B cell (primary cell): ENCODE results near the gene MYLK3. TPM values are rescaled to one million over a fixed set of nuclear protein-coding genes. Genes with fewer than 3 reads are reported as not detected.

ENCODE experiments used
- ATAC-seq: fragments of 200-7000 bp; cut with Tn5 transposase; one replicate; pipeline ENCODE4 v1.10.0; 2021; ENCODE audit warnings: low read depth, mild to moderate bottlenecking, moderate number of reproducible peaks, moderate library complexity
- CTCF ChIA-PET: fragments of 350-600 bp; sonication (Branson Sonifier 250); formaldehyde crosslinking; loops from one replicate; lab custom pipeline; 2021; ENCODE audit warnings: antibody characterized with exemption, inconsistent platforms; lab: Charles Lee
- POLR2A ChIA-PET: fragments of 350-600 bp; sonication (Branson Sonifier 250); formaldehyde crosslinking; loops from one replicate; lab custom pipeline; 2021; ENCODE audit warnings: antibody characterized with exemption; lab: Charles Lee
- DNase-seq: peaks from one replicate; pipeline ENCODE4 v3.0.0; 2013
- H2AFZ ChIP-seq: 2 replicates; pipeline ENCODE4 v1.6.1; 2012; ENCODE audit warnings: mild to moderate bottlenecking, low read depth, low read length; ENCODE audit not compliant: insufficient read depth, poor library complexity, severe bottlenecking
- H3K27ac ChIP-seq, 2 donors: 1 replicate in 1 of 2; 2 replicates in 1 of 2; pipeline ENCODE4 v1.5.1; 2012 to 2013; ENCODE audit warnings: low read length in 2 of 2, mild to moderate bottlenecking in 2 of 2, moderate library complexity in 1 of 2
- H3K27me3 ChIP-seq, 4 experiments: fragments of 200-600 bp in 1 of 4; sonication (generic) in 1 of 4; replicated peaks in 1 of 4; 1 replicate in 2 of 4; 2 replicates in 2 of 4; pipeline versions ENCODE4 v1.6.1 to v1.7.0; 2013 to 2016; ENCODE audit warnings: low read length in 3 of 4, mild to moderate bottlenecking in 2 of 4, mixed read lengths in 1 of 4, moderate library complexity in 1 of 4; ENCODE audit not compliant: insufficient read depth in 4 of 4, control insufficient read depth in 3 of 4; ENCODE audit errors: control extremely low read depth in 1 of 4
- H3K36me3 ChIP-seq, 2 experiments: replicated peaks in 1 of 2; 1 replicate in 1 of 2; 2 replicates in 1 of 2; pipeline versions ENCODE4 v1.6.1 to v1.7.1; 2013; ENCODE audit warnings: low read length in 1 of 2; ENCODE audit not compliant: insufficient read depth in 2 of 2, control insufficient read depth in 1 of 2; ENCODE audit errors: control extremely low read depth in 1 of 2, extremely low read depth in 1 of 2
- H3K4me1 ChIP-seq, 2 donors: fragments of 200-600 bp in 1 of 2; sonication (generic) in 1 of 2; 1 replicate in 1 of 2; 2 replicates in 1 of 2; pipeline versions ENCODE4 v1.5.1 to v1.6.1; 2013 to 2017; ENCODE audit warnings: low read length in 2 of 2; ENCODE audit not compliant: control insufficient read depth in 2 of 2, insufficient read depth in 2 of 2
- H3K4me2 ChIP-seq: replicated peaks from 2 replicates; pipeline ENCODE3; 2012; ENCODE audit warnings: mild to moderate bottlenecking, low read depth, low read length; ENCODE audit not compliant: poor library complexity, severe bottlenecking
- H3K4me3 ChIP-seq, 5 experiments: fragments of 200-600 bp in 1 of 5; sonication (generic) in 1 of 5; 1 replicate in 3 of 5; 2 replicates in 2 of 5; pipeline versions ENCODE4 v1.5.1 to v1.7.0; 2011 to 2016; ENCODE audit warnings: low read length in 4 of 5, mild to moderate bottlenecking in 4 of 5, low read depth in 2 of 5, control low read depth in 1 of 5, moderate library complexity in 1 of 5; ENCODE audit not compliant: insufficient read depth in 1 of 5; ENCODE audit errors: control extremely low read depth in 1 of 5, extremely low read depth in 1 of 5
- H3K79me2 ChIP-seq: fragments of 200-600 bp; sonication (generic); one replicate; pipeline ENCODE4 v1.6.0; 2016; ENCODE audit warnings: low read length; ENCODE audit not compliant: control insufficient read depth, insufficient read depth
- H3K9ac ChIP-seq: fragments of 200-600 bp; sonication (generic); 2 replicates; pipeline ENCODE4 v1.6.1; 2017; ENCODE audit warnings: mild to moderate bottlenecking, low read length, moderate library complexity
- H3K9me3 ChIP-seq, 3 donors: one replicate each; pipeline versions ENCODE4 v1.6.1 to v1.7.1; 2013; ENCODE audit warnings: low read length in 2 of 3; ENCODE audit not compliant: control insufficient read depth in 2 of 3, insufficient read depth in 1 of 3; ENCODE audit errors: control extremely low read depth in 1 of 3
- H4K20me1 ChIP-seq: 2 replicates; pipeline ENCODE4 v1.6.0; 2012; ENCODE audit warnings: mild to moderate bottlenecking, low read length; ENCODE audit not compliant: insufficient read depth, control insufficient read depth, poor library complexity, severe bottlenecking
- H3K27ac Mint-ChIP-seq: one replicate; pipeline ENCODE4 v1.8.0; 2021; ENCODE audit warnings: mixed read lengths
- H3K27me3 Mint-ChIP-seq: one replicate; pipeline ENCODE4 v1.8.0; 2021; ENCODE audit warnings: mixed read lengths
- H3K4me1 Mint-ChIP-seq: one replicate; pipeline ENCODE4 v1.8.0; 2021; ENCODE audit warnings: mixed read lengths
- H3K4me3 Mint-ChIP-seq: one replicate; pipeline ENCODE4 v1.8.0; 2021; ENCODE audit warnings: mixed read lengths
- H3K9me3 Mint-ChIP-seq: one replicate; pipeline ENCODE4 v1.8.0; 2022; ENCODE audit warnings: mixed read lengths; ENCODE audit not compliant: insufficient read depth
- CTCF ChIP-seq: fragments of 200-600 bp; IDR thresholded peaks from one replicate; pipeline ENCODE4 v1.8.0; 2022; ENCODE audit warnings: antibody characterized with exemption, mild to moderate bottlenecking
- EZH2 ChIP-seq: IDR thresholded peaks from 2 replicates; pipeline ENCODE4 v1.6.1; 2012; ENCODE audit warnings: borderline replicate concordance, low read depth, mild to moderate bottlenecking, moderate library complexity, low read length; ENCODE audit not compliant: insufficient read depth, poor library complexity, severe bottlenecking
- WGBS: methylation state at CpG from one replicate; pipeline ENCODE4 v1.1.5; 2013; ENCODE audit warnings: missing lambda C conversion rate; ENCODE audit not compliant: insufficient coverage; 5-methylcytosine and 5-hydroxymethylcytosine counted together
- intact Hi-C: fragments of 100-400 bp; cut with micrococcal nuclease; formaldehyde crosslinking; loops from one replicate; pipeline ENCODE4 v1.10.0; 2022
- polyA plus RNA-seq: library from polyadenylated mRNA; depleted of rRNA; stranded (reverse); fragments of >200 nt; gene quantifications from 2 replicates; pipeline ENCODE4 v1.2.3, GENCODE V29; 2012
- total RNA-seq, 2 donors: library from RNA; stranded (reverse); fragments of 120-200 nt in 1 of 2; gene quantifications; 1 replicate in 1 of 2; 2 replicates in 1 of 2; pipeline versions ENCODE4 v1.2.3 to v1.2.4, GENCODE V29; 2013 to 2022

The MYLK3 gene
- total and polyA plus RNA-seq, 2 donors (not counting 1 experiment from before 2014, with no cell fraction given) = 0.01 to 0.10 TPM

GRCh38 chr16:46727630-46728029 is 20.5 kb downstream of the MYLK3 start:
- TF ChIP-seq CTCF (no peak), EZH2 (no peak)
- H3K4me3 ChIP-seq = no peak overlapping the region
- CTCF ChIA-PET = interaction anchor here (0.6 kb wide), 1 partner anchor 53 kb away, joined by 4 read pairs; no protein-coding TSS in a partner anchor
- Mint-ChIP-seq H3K4me3 (no peak overlapping the region), H3K27me3 (no peaks in the 10 kb centered on the region), H3K27ac (no peak overlapping the region), H3K9me3 (peaks cover 7% of the 10 kb centered on the region), H3K4me1 (no peaks in the 10 kb centered on the region)
- H3K9ac ChIP-seq = no peak overlapping the region
- no peaks in the 10 kb centered on the region for H3K36me3 ChIP-seq
- H3K79me2 ChIP-seq = no peaks in the 10 kb centered on the region
- H2AFZ ChIP-seq = no peak overlapping the region
- H3K4me2 ChIP-seq = no peak overlapping the region
- H3K27me3 ChIP-seq = peaks cover 0 to 2% (median 0%) of the 10 kb centered on the region in 4 experiments
- no peak for ATAC-seq
- POLR2A ChIA-PET = no interaction called here
- no peaks in the 10 kb centered on the region for H3K4me1 ChIP-seq
- H3K27ac ChIP-seq = no peak overlapping the region
- intact Hi-C loops = no loop called here
- H4K20me1 ChIP-seq = no peaks in the 10 kb centered on the region
- WGBS = 99% methylated on average over 9 of the region's 9 CpGs
- H3K9me3 ChIP-seq = peaks cover 0 to 7% (median 3%) of the 10 kb centered on the region in 3 donors
- no peak for DNase-seq

- Mint-ChIP-seq H3K4me1 (no peaks in the 10 kb centered on the region), H3K9me3 (peaks cover 7% of the 10 kb centered on the region), H3K27me3 (no peaks in the 10 kb centered on the region), H3K4me3 (no peak overlapping the region), H3K27ac (no peak overlapping the region)
- Histone ChIP-seq H3K4me3 (no peak overlapping the region), H3K79me2 (no peaks in the 10 kb centered on the region), H3K4me1 (no peaks in the 10 kb centered on the region), H3K9ac (no peak overlapping the region), H3K9me3 (peaks cover 0 to 7% (median 3%) of the 10 kb centered on the region in 3 donors), H2AFZ (no peak overlapping the region), H3K27ac (no peak overlapping the region), H4K20me1 (no peaks in the 10 kb centered on the region), H3K4me2 (no peak overlapping the region), H3K27me3 (peaks cover 0 to 2% (median 0%) of the 10 kb centered on the region in 4 experiments), H3K36me3 (no peaks in the 10 kb centered on the region)
- ChIA-PET POLR2A (no interaction called here), CTCF (no interaction called here)
- DNase-seq = no peak
- no peak for ATAC-seq
- WGBS = 93% methylated on average over 5 of the region's 7 CpGs
- intact Hi-C loops = no loop called here
- TF ChIP-seq CTCF (no peak), EZH2 (no peak)
Observed at GRCh38 chr16:46727184-46727583, 21.0 kb downstream of the MYLK3 start.
